Neural progenitor cell (in vitro differentiated cells): ENCODE results near the gene ZNHIT6. TPM values are rescaled to one million over a fixed set of nuclear protein-coding genes. Genes with fewer than 3 reads are reported as not detected.

ENCODE experiments used
- DNase-seq: peaks from one replicate; pipeline ENCODE4 v3.0.0-alpha.2; 2016; ENCODE audit warnings: low spot score
- H2AFZ ChIP-seq: fragments of 200-600 bp; sonication (generic); replicated peaks from 2 replicates; pipeline ENCODE4 v1.6.1; 2016; ENCODE audit warnings: antibody characterized with exemption
- H3F3A ChIP-seq: fragments of 200-600 bp; sonication (generic); 2 replicates; pipeline ENCODE4 v1.6.1; 2016; ENCODE audit warnings: antibody characterized with exemption, low read depth
- H3K27ac ChIP-seq: fragments of 200-600 bp; sonication (generic); 2 replicates; pipeline ENCODE4 v1.5.1; 2016; ENCODE audit warnings: mild to moderate bottlenecking
- H3K27me3 ChIP-seq: fragments of 200-600 bp; sonication (generic); 2 replicates; pipeline ENCODE4 v1.6.1; 2016; ENCODE audit warnings: mild to moderate bottlenecking, moderate library complexity
- H3K36me3 ChIP-seq: fragments of 200-600 bp; sonication (generic); 2 replicates; pipeline ENCODE4 v1.5.1; 2016
- H3K4me1 ChIP-seq: fragments of 200-600 bp; sonication (generic); 2 replicates; pipeline ENCODE4 v1.6.1; 2016; ENCODE audit warnings: mixed run types
- H3K4me2 ChIP-seq: fragments of 200-600 bp; sonication (generic); 2 replicates; pipeline ENCODE4 v1.6.1; 2016
- H3K4me3 ChIP-seq: fragments of 200-600 bp; sonication (generic); 2 replicates; pipeline ENCODE4 v1.5.1; 2016
- H3K79me2 ChIP-seq: fragments of 200-600 bp; sonication (generic); 2 replicates; pipeline ENCODE4 v1.6.1; 2016; ENCODE audit warnings: low read depth
- H3K9ac ChIP-seq: fragments of 200-600 bp; sonication (generic); 2 replicates; pipeline ENCODE4 v1.6.1; 2016
- H3K9me3 ChIP-seq: fragments of 200-600 bp; sonication (generic); 2 replicates; pipeline ENCODE4 v1.5.1; 2016; ENCODE audit warnings: low read depth
- H4K20me1 ChIP-seq: fragments of 200-600 bp; sonication (generic); 2 replicates; pipeline ENCODE4 v1.6.1; 2016; ENCODE audit warnings: low read depth
- H3K27ac Mint-ChIP-seq: 3 replicates; pipeline ENCODE4 v1.8.0; 2021; ENCODE audit warnings: mixed read lengths
- H3K27me3 Mint-ChIP-seq: 2 replicates; pipeline ENCODE4 v1.8.0; 2022; ENCODE audit warnings: low read depth, mild to moderate bottlenecking, inconsistent platforms, moderate library complexity, mixed read lengths; ENCODE audit not compliant: insufficient read depth
- H3K36me3 Mint-ChIP-seq: 3 replicates; pipeline ENCODE4 v1.8.0; 2021; ENCODE audit warnings: mixed read lengths
- H3K4me1 Mint-ChIP-seq: 3 replicates; pipeline ENCODE4 v1.8.0; 2021; ENCODE audit warnings: mixed read lengths
- H3K4me3 Mint-ChIP-seq: 3 replicates; pipeline ENCODE4 v1.8.0; 2021; ENCODE audit warnings: mild to moderate bottlenecking, moderate library complexity, mixed read lengths
- H3K9me3 Mint-ChIP-seq: 3 replicates; pipeline ENCODE4 v1.8.0; 2020; ENCODE audit warnings: mixed read lengths
- EZH2 ChIP-seq: fragments of 200-600 bp; sonication (generic); IDR thresholded peaks from 2 replicates; pipeline ENCODE4 v1.6.1; 2017; ENCODE audit warnings: antibody characterized with exemption, mild to moderate bottlenecking, moderate library complexity
- EZH2phosphoT487 ChIP-seq: fragments of 200-600 bp; sonication (generic); IDR thresholded peaks from 2 replicates; pipeline ENCODE4 v1.6.1; 2017; ENCODE audit warnings: antibody characterized with exemption
- total RNA-seq: library from RNA; depleted of rRNA; stranded (reverse); fragments of >200 nt; gene quantifications from 2 replicates; pipeline ENCODE4 v1.2.3, GENCODE V29; 2015; ENCODE audit warnings: low replicate concordance
- TF ChIP-seq, protein P1 (sequence below): fragments of 200-600 bp; sonication (generic); IDR thresholded peaks from 2 replicates; pipeline ENCODE4 v1.5.1; 2017; ENCODE audit warnings: antibody characterized with exemption, mild to moderate bottlenecking

Gene ZNHIT6
- total RNA-seq, 1 donor from 2014 or later, result 22.0 TPM

DNA sequence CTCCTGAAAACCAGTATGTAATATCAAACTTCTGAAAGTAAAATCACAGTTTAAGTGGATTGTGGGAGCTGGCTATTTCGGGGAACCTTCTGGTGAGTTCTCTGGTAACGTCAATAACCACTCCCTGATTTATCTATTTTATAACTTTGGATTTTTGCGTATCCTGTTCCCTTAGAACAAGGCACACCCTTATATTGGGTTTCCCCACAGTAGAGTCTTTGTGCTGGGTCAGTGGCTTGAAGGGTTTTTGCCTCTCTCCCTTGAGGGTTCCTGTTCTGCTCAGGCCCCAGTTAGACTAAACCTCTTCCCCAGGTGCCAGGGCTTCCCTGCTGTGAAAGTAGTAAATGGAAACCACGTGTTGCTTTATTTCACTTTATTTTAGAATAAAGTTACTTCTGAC lies 106.3 kb downstream of the ZNHIT6 start:
- H4K20me1 ChIP-seq, result no peaks in the 10 kb centered on the region
- H3K36me3 Mint-ChIP-seq, result no peaks in the 10 kb centered on the region
- no peak overlapping the region for H2AFZ ChIP-seq
- peaks cover 4% of the 10 kb centered on the region for H3F3A ChIP-seq
- H3K4me1 ChIP-seq, result peaks cover 4% of the 10 kb centered on the region
- DNase-seq, result no peak
- no peaks in the 10 kb centered on the region for H3K9me3 ChIP-seq
- H3K4me2 ChIP-seq, result no peak overlapping the region
- H3K36me3 ChIP-seq, result no peaks in the 10 kb centered on the region
- H3K27me3 ChIP-seq, result no peaks in the 10 kb centered on the region
- H3K4me3 ChIP-seq, result no peak overlapping the region
- peaks cover 8% of the 10 kb centered on the region for H3K4me1 Mint-ChIP-seq
- TF ChIP-seq, protein P1, sequence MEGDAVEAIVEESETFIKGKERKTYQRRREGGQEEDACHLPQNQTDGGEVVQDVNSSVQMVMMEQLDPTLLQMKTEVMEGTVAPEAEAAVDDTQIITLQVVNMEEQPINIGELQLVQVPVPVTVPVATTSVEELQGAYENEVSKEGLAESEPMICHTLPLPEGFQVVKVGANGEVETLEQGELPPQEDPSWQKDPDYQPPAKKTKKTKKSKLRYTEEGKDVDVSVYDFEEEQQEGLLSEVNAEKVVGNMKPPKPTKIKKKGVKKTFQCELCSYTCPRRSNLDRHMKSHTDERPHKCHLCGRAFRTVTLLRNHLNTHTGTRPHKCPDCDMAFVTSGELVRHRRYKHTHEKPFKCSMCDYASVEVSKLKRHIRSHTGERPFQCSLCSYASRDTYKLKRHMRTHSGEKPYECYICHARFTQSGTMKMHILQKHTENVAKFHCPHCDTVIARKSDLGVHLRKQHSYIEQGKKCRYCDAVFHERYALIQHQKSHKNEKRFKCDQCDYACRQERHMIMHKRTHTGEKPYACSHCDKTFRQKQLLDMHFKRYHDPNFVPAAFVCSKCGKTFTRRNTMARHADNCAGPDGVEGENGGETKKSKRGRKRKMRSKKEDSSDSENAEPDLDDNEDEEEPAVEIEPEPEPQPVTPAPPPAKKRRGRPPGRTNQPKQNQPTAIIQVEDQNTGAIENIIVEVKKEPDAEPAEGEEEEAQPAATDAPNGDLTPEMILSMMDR, result no peak
- TF ChIP-seq EZH2, result no peak
- no peak for TF ChIP-seq EZH2phosphoT487
- H3K9me3 Mint-ChIP-seq, result no peaks in the 10 kb centered on the region
- H3K27ac ChIP-seq, result no peak overlapping the region
- H3K27ac Mint-ChIP-seq, result no peak overlapping the region
- H3K27me3 Mint-ChIP-seq, result peaks cover 3% of the 10 kb centered on the region
- H3K9ac ChIP-seq, result no peak overlapping the region
- H3K4me3 Mint-ChIP-seq, result no peak overlapping the region
- no peaks in the 10 kb centered on the region for H3K79me2 ChIP-seq

- TF ChIP-seq, protein P1, result no peak
- TF ChIP-seq EZH2 (no peak), EZH2phosphoT487 (no peak)
Measured at GRCh38 chr1:85599681-85600080, 108.6 kb downstream of the ZNHIT6 start.

More at GRCh38 chr1:85599681-85600080, 108.6 kb downstream of the ZNHIT6 start:
- H3K27me3 ChIP-seq, result no peaks in the 10 kb centered on the region
- no peak overlapping the region for H3K27ac ChIP-seq
- H3K9ac ChIP-seq, result no peak overlapping the region
- no peak overlapping the region for H3K4me3 ChIP-seq
- H3K4me3 Mint-ChIP-seq, result no peak overlapping the region
- no peak overlapping the region for H3K4me2 ChIP-seq
- DNase-seq, result no peak
- peaks cover 3% of the 10 kb centered on the region for H3K27me3 Mint-ChIP-seq
- H4K20me1 ChIP-seq, result no peaks in the 10 kb centered on the region
- no peaks in the 10 kb centered on the region for H3K4me1 Mint-ChIP-seq
- no peaks in the 10 kb centered on the region for H3F3A ChIP-seq
- no peaks in the 10 kb centered on the region for H3K9me3 ChIP-seq
- no peaks in the 10 kb centered on the region for H3K79me2 ChIP-seq
- H3K27ac Mint-ChIP-seq, result no peak overlapping the region
- no peak overlapping the region for H2AFZ ChIP-seq
- H3K9me3 Mint-ChIP-seq, result no peaks in the 10 kb centered on the region
- H3K36me3 Mint-ChIP-seq, result no peaks in the 10 kb centered on the region
- no peaks in the 10 kb centered on the region for H3K4me1 ChIP-seq
- H3K36me3 ChIP-seq, result no peaks in the 10 kb centered on the region

Other genes with a start within 250 kb of the ZNHIT6 start
- gene DDAH1, start 243.3 kb downstream of the ZNHIT6 start, total RNA-seq, result 18.9 and 23.1 TPM in 2 replicates
- gene CCN1, start 127.7 kb downstream of the ZNHIT6 start, total RNA-seq, result 23.9 and 26.7 TPM in 2 replicates